HepG2 (cell line): ENCODE measurements around the gene ANKRD12. TPM values are rescaled to one million over a fixed set of nuclear protein-coding genes. Genes with fewer than 3 reads are reported as not detected.

Source experiments
- ATAC-seq: fragments of 200-7000 bp; cut with Tn5 transposase; 3 replicates; pipeline ENCODE4 v1.9.1; 2020; ENCODE audit warnings: mild to moderate bottlenecking, moderate library complexity
- BruUV-seq: library from RNA; stranded (reverse); fragments of 400-500 nt; replicated peaks from 2 replicates; lab custom pipeline; 2021; lab: Mats Ljungman, UMichigan
- CTCF ChIA-PET: fragments of 300-600 bp; formaldehyde crosslinking; extraction: SDS; loops from one replicate; lab custom pipeline; 2021; ENCODE audit warnings: low total read pairs, inconsistent platforms, low intra/inter-chr PET ratio; lab: Yijun Ruan, JAX
- POLR2A ChIA-PET: fragments of 350-600 bp; sonication (Branson Sonifier 250); formaldehyde crosslinking; loops from one replicate; lab custom pipeline; 2020; ENCODE audit warnings: antibody characterized with exemption, inconsistent platforms; lab: Yijun Ruan, JAX
- DNase-seq: peaks from one replicate; pipeline ENCODE4 v3.0.0-alpha.2; 2015; ENCODE audit warnings: low spot score
- FAIRE-seq: peaks from 3 replicates; lab custom pipeline; 2011; peaks lifted over from hg19 to GRCh38; lab: Jason Lieb, UNC
- H2AFZ ChIP-seq: one replicate; pipeline ENCODE4 v1.6.1; 2011; ENCODE audit warnings: low read length, inconsistent platforms
- H3K27ac ChIP-seq: fragments of 300-600 bp; 3 replicates; pipeline ENCODE4 v1.8.0; 2011; ENCODE audit warnings: mixed run types, mild to moderate bottlenecking, mixed read lengths, low read length, inconsistent platforms; ENCODE audit not compliant: insufficient read depth; ENCODE audit errors: extremely low read length
- H3K27me3 ChIP-seq, 2 experiments: fragments of 200-600 bp in 1 of 2; 2 replicates in 1 of 2; 3 replicates in 1 of 2; pipeline versions ENCODE4 v1.6.0 to v1.8.0; 2011; ENCODE audit warnings: low read length in 2 of 2, mild to moderate bottlenecking in 2 of 2, moderate library complexity in 2 of 2, inconsistent platforms in 1 of 2; ENCODE audit not compliant: insufficient read depth in 2 of 2, control insufficient read depth in 1 of 2
- H3K36me3 ChIP-seq, 2 experiments: fragments of 200-600 bp in 1 of 2; replicated peaks in 1 of 2; 2 replicates in 1 of 2; 3 replicates in 1 of 2; pipeline versions ENCODE4 v1.5.1 to v1.8.0; 2011; ENCODE audit warnings: low read length in 2 of 2, inconsistent platforms in 1 of 2; ENCODE audit not compliant: insufficient read depth in 2 of 2, control insufficient read depth in 1 of 2
- H3K4me1 ChIP-seq: 2 replicates; pipeline ENCODE4 v1.5.1; 2012; ENCODE audit warnings: low read length, inconsistent platforms; ENCODE audit not compliant: insufficient read depth
- H3K4me2 ChIP-seq: 2 replicates; pipeline ENCODE4 v1.6.0; 2011; ENCODE audit warnings: low read depth, low read length, inconsistent platforms
- H3K4me3 ChIP-seq, 3 experiments: fragments of 200-600 bp in 1 of 3; sonication (generic), shearing (Covaris generic) in 1 of 3; replicated peaks in 1 of 3; 2 replicates each; pipeline ENCODE4 v1.5.1; 2011 to 2016; ENCODE audit warnings: low read length in 3 of 3, inconsistent platforms in 2 of 3, low read depth in 2 of 3, mild to moderate bottlenecking in 2 of 3, control low read depth in 1 of 3, mixed read lengths in 1 of 3; ENCODE audit not compliant: insufficient read depth in 1 of 3
- H3K79me2 ChIP-seq: one replicate; pipeline ENCODE4 v1.6.1; 2011; ENCODE audit warnings: low read length, inconsistent platforms; ENCODE audit not compliant: insufficient read depth
- H3K9ac ChIP-seq: 2 replicates; pipeline ENCODE4 v1.6.0; 2011; ENCODE audit warnings: mild to moderate bottlenecking, low read depth, low read length, inconsistent platforms; ENCODE audit not compliant: insufficient read depth
- H3K9me3 ChIP-seq: 2 replicates; pipeline ENCODE4 v1.5.1; 2012; ENCODE audit warnings: mild to moderate bottlenecking, low read length
- H4K20me1 ChIP-seq: 2 replicates; pipeline ENCODE4 v1.6.0; 2011; ENCODE audit warnings: inconsistent platforms, mild to moderate bottlenecking, low read length, moderate library complexity; ENCODE audit not compliant: insufficient read depth
- ASH2L ChIP-seq: fragments of 300-600, 200-600 bp; sonication (generic); IDR thresholded peaks from 2 replicates; pipeline ENCODE4 v1.7.0; 2017; ENCODE audit warnings: low read depth, mild to moderate bottlenecking, moderate library complexity, mixed read lengths, low read length; ENCODE audit not compliant: insufficient read length
- E2F2 ChIP-seq: sonication (generic); formaldehyde crosslinking; IDR thresholded peaks from 2 replicates; pipeline ENCODE4 v1.4.0; 2020; ENCODE audit warnings: missing genetic modification reagents, borderline replicate concordance
- FOXO1 ChIP-seq: sonication (generic); formaldehyde crosslinking; IDR thresholded peaks from 2 replicates; pipeline ENCODE4 v1.4.0; 2020; ENCODE audit warnings: missing genetic modification reagents
- HDAC6 ChIP-seq: fragments of 200-600 bp; sonication (generic); IDR thresholded peaks from 2 replicates; pipeline ENCODE4 v1.7.0; 2017; ENCODE audit warnings: mild to moderate bottlenecking, antibody characterized with exemption, low read length, low read depth
- MTERF4 ChIP-seq: sonication (generic); formaldehyde crosslinking; IDR thresholded peaks from 2 replicates; pipeline ENCODE4 v1.8.0; 2023; ENCODE audit warnings: mild to moderate bottlenecking, missing genetic modification reagents
- NCOA1 ChIP-seq: sonication (generic); formaldehyde crosslinking; IDR thresholded peaks from 2 replicates; pipeline ENCODE4 v1.9.0; 2021; ENCODE audit warnings: missing genetic modification reagents
- NCOA2 ChIP-seq: sonication (generic); formaldehyde crosslinking; IDR thresholded peaks from 2 replicates; pipeline ENCODE4 v1.8.0; 2022; ENCODE audit warnings: inconsistent platforms
- NRL ChIP-seq: sonication (generic); formaldehyde crosslinking; IDR thresholded peaks from 2 replicates; pipeline ENCODE4 v1.5.0; 2020; ENCODE audit warnings: missing genetic modification reagents, mild to moderate bottlenecking, moderate library complexity, borderline replicate concordance
- TGIF2 ChIP-seq: IDR thresholded peaks from 2 replicates; pipeline ENCODE4 v1.6.1; 2016; ENCODE audit warnings: control low read depth, missing compliant biosample characterization
- THAP9 ChIP-seq: sonication (generic); formaldehyde crosslinking; IDR thresholded peaks from 2 replicates; pipeline ENCODE4; 2020; ENCODE audit warnings: missing genetic modification reagents, mild to moderate bottlenecking, borderline replicate concordance
- XRCC5 ChIP-seq: fragments of 200-400 bp; formaldehyde crosslinking; optimal IDR thresholded peaks from 2 replicates; pipeline ENCODE3; 2017; ENCODE audit warnings: mild to moderate bottlenecking, low read length
- ZNF33A ChIP-seq: sonication (generic); formaldehyde crosslinking; IDR thresholded peaks from 2 replicates; pipeline ENCODE4 v1.5.1; 2020; ENCODE audit warnings: missing genetic modification reagents, mild to moderate bottlenecking, moderate library complexity, borderline replicate concordance
- ZNF343 ChIP-seq: sonication (generic); formaldehyde crosslinking; IDR thresholded peaks from 2 replicates; pipeline ENCODE4 v1.4.0; 2020; ENCODE audit warnings: mild to moderate bottlenecking, missing genetic modification reagents
- ZNF362 ChIP-seq: sonication (generic); formaldehyde crosslinking; IDR thresholded peaks from 2 replicates; pipeline ENCODE4 v1.4.0; 2020; ENCODE audit warnings: missing genetic modification reagents, mild to moderate bottlenecking, borderline replicate concordance
- ZNF414 ChIP-seq: sonication (generic); formaldehyde crosslinking; IDR thresholded peaks from 2 replicates; pipeline ENCODE4 v1.5.0; 2020; ENCODE audit warnings: missing genetic modification reagents
- WGBS: methylation state at CpG from one replicate; pipeline ENCODE4 v1.1.6; 2017; ENCODE audit warnings: low lambda C conversion rate; 5-methylcytosine and 5-hydroxymethylcytosine counted together
- in situ Hi-C: cut with HindIII; loops from 2 replicates; pipeline ENCODE4 v1.10.0; 2017; ENCODE audit warnings: low pct_unique_long_range_greater_than_20kb; ENCODE audit not compliant: extremely low pct_ligation_motif_present
- intact Hi-C: fragments of 100-400 bp; cut with micrococcal nuclease; formaldehyde crosslinking; loops from one replicate; pipeline ENCODE4 v1.10.0; 2022; ENCODE audit not compliant: unreplicated experiment
- polyA plus RNA-seq, 8 experiments: library from polyadenylated mRNA; depleted of rRNA in 3 of 8; stranded (reverse) in 7 of 8; unstranded in 1 of 8; fragments of >200 nt; fragmentation: Illumina TruSeq in 4 of 8; extraction: Trizol in 4 of 8; gene quantifications; 2 replicates each; pipeline versions ENCODE4 v1.2.1 to v1.2.3, GENCODE V29; 2011 to 2016; ENCODE audit warnings: low read depth in 4 of 8, missing spikeins in 1 of 8, mixed read lengths in 1 of 8; ENCODE audit not compliant: insufficient read depth in 1 of 8
- total RNA-seq, 5 experiments: library from RNA; depleted of rRNA; stranded (reverse); fragments of >200 nt; fragmentation: Illumina TruSeq; extraction: Trizol; gene quantifications; 2 replicates each; pipeline ENCODE4 v1.2.3, GENCODE V29; 2016; ENCODE audit warnings: low read depth in 1 of 5

Gene ANKRD12
- total and polyA plus RNA-seq, 2 of the 13 experiments (the other 11 are each of a cell fraction or from before 2014, with no cell fraction given) = 6.0 to 23.2 TPM

GRCh38 chr18:9188359-9189231 is 52.0 kb downstream of the ANKRD12 start (continued):
- TF ChIP-seq E2F2 (CRISPR knock-in tag) (no peak), THAP9 (no peak)
- TF ChIP-seq, all 625 proteins: peak for 0

GRCh38 chr18:9189491-9189890 is 52.9 kb downstream of the ANKRD12 start:
- Histone ChIP-seq H3K36me3 (peaks cover 7 to 22% of the 10 kb centered on the region in 2 experiments), H3K4me1 (peaks cover 6% of the 10 kb centered on the region; the same call in 1 of the 2 replicates), H2AFZ (no peak overlapping the region), H3K4me2 (no peak overlapping the region), H3K79me2 (no peaks in the 10 kb centered on the region), H3K27me3 (no peaks in the 10 kb centered on the region), H3K27ac (no peak overlapping the region), H3K9me3 (no peaks in the 10 kb centered on the region), H3K9ac (no peak overlapping the region), H4K20me1 (0 out of 2 replicates have a peak, but pooled peaks cover 3% of the 10 kb centered on the region), H3K4me3 (no peak overlapping the region)
- DNase-seq (no peak), FAIRE-seq (no peak), ATAC-seq (no peak)
- BruUV-seq = no TSS peak
- ChIA-PET CTCF (no interaction called here), POLR2A (no interaction called here)
- intact Hi-C loops = no loop called here
- in situ Hi-C loops = no loop called here
- WGBS = 96% methylated on average over 2 of the region's 2 CpGs
- TF ChIP-seq ZNF414 (CRISPR knock-in tag) (no peak), TGIF2 (CRISPR knock-in tag) (no peak), NRL (CRISPR knock-in tag) (no peak), ZNF362 (CRISPR knock-in tag) (no peak), ZNF343 (CRISPR knock-in tag) (no peak), MTERF4 (CRISPR knock-in tag) (no peak), ASH2L (no peak), HDAC6 (no peak), NCOA1 (CRISPR knock-in tag) (no peak), ZNF33A (CRISPR knock-in tag) (no peak), NCOA2 (no peak), FOXO1 (CRISPR knock-in tag) (no peak), XRCC5 (no peak)
